ENCODE measurements around the gene ATP13A5. TPM values are rescaled to one million over a fixed set of nuclear protein-coding genes. Genes with fewer than 3 reads are reported as not detected.

The ATP13A5 gene
- total RNA-seq, 4 donors from 2014 or later: 1.4 TPM; not detected in 3

- TF ChIP-seq, protein P1, sequence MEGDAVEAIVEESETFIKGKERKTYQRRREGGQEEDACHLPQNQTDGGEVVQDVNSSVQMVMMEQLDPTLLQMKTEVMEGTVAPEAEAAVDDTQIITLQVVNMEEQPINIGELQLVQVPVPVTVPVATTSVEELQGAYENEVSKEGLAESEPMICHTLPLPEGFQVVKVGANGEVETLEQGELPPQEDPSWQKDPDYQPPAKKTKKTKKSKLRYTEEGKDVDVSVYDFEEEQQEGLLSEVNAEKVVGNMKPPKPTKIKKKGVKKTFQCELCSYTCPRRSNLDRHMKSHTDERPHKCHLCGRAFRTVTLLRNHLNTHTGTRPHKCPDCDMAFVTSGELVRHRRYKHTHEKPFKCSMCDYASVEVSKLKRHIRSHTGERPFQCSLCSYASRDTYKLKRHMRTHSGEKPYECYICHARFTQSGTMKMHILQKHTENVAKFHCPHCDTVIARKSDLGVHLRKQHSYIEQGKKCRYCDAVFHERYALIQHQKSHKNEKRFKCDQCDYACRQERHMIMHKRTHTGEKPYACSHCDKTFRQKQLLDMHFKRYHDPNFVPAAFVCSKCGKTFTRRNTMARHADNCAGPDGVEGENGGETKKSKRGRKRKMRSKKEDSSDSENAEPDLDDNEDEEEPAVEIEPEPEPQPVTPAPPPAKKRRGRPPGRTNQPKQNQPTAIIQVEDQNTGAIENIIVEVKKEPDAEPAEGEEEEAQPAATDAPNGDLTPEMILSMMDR (IDR thresholded peaks at IDR 0.05): no peak
- TF ChIP-seq EP300 (IDR thresholded peaks at IDR 0.05): no peak
- no peak for TF ChIP-seq POLR2A (IDR thresholded peaks at IDR 0.05)
- TF ChIP-seq POLR2AphosphoS5 (IDR thresholded peaks at IDR 0.05): no peak
- WGBS, 2 donors (ENCODE audit: low coverage in 1 of 2): 60 to 96% methylated on average over 2 of the region's 3 CpGs
- no peak for ATAC-seq
Measured at GRCh38 chr3:193314161-193314560, 64.4 kb downstream of the ATP13A5 start.

DNA sequence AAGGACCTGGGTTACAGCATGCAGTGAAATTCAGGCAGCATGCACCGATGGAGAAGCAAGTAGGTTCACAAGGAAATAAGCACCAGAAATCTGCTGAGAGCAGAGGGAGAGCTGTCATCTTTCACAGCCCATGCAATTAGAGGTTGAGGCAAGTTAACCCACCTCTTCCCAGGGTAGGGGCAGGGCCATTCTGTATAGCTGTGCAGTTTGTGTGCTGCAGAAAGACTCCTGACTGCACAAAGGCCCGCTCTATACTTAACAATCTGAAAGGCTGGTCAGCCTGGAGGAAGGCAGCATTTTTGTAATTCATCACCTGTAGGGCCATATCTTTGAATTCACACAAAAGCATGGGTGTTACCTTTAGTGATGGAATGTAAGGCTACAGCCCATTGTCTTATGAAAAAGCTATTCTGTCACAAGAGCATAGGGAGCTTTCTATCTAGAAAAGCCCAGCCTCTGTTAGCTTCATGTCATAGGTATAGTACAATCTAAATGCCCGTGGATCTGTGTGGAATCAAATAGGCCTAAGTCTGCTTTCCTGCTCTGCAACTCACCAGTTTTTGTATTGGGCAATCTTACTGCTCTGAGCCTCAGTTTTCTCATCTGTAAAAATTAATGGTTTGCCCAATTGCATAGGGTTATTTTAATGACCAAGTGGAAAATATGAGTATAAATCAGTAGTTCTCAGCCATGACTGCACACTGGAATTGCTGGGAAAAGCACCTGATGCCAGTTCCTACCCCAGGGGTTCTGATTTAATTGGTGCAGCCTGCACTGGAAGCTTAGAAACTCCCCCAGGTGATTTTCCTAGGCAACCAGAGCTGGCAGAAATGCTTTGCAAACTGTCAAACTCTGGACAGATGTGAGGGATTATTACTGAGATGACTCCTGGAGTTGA lies 65.2 kb downstream of the ATP13A5 start:
- WGBS, 2 donors (ENCODE audit: low coverage in 1 of 2): 50 to 93% methylated on average over 2 of the region's 3 CpGs
- Histone ChIP-seq H3K4me3 (no peak overlapping the region), H3K9me3 (no peaks in the 10 kb centered on the region), H3K4me1 (no peaks in the 10 kb centered on the region), H3K27me3 (no peaks in the 10 kb centered on the region), H3K27ac (no peak overlapping the region), H3K36me3 (no peaks in the 10 kb centered on the region)
- ATAC-seq: no peak
- TF ChIP-seq, protein P1 (IDR thresholded peaks at IDR 0.05): no peak
- no peak for TF ChIP-seq EP300 (IDR thresholded peaks at IDR 0.05)
- no peak for TF ChIP-seq POLR2A (IDR thresholded peaks at IDR 0.05)
- no peak for TF ChIP-seq POLR2AphosphoS5 (IDR thresholded peaks at IDR 0.05)

More at GRCh38 chr3:193314161-193314560, 64.4 kb downstream of the ATP13A5 start:
- Histone ChIP-seq H3K27ac (no peak overlapping the region), H3K4me1 (no peaks in the 10 kb centered on the region), H3K27me3 (no peaks in the 10 kb centered on the region), H3K4me3 (no peak overlapping the region), H3K9me3 (no peaks in the 10 kb centered on the region), H3K36me3 (no peaks in the 10 kb centered on the region)

DNA sequence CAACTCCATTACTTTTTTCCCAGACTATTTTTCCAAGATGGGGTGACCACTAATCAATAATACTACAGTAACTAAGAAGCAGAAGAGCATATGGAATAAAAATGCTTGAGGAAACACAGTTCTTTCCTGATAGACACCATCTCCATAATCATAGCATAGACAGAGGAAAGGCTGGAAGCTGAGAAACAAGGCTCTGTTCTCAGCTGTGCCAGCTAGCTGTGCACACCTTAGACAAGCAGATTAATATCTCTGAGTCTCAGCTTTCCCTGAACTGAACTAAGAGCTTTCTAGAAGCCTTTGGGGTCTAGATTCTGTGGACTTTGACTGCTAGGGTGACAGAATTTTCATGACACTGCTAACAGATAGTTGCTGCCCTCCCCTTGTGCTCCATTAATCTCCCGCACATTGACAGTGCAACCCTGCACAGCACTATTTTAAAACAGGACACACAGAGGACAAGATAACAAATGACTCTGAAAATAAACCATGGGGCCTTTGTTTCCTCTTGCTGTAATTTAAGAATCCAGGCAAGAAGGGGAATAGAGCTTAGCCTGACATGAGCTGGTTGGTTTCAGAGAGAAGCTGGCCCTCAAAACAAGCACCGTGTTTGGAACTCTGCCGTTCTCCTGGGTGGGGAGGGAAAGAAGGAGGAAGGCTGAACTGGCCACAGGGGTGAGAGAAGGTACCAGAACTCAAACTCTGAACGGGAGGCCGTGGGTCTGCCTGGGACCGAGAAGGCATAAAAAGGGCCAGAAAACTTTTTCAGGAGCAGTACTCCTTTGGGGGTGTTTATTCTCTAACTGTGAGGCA lies 67.4 kb downstream of the ATP13A5 start:
- no peak for ATAC-seq
- TF ChIP-seq EP300 (IDR thresholded peaks at IDR 0.05): no peak
- TF ChIP-seq, protein P1 (IDR thresholded peaks at IDR 0.05): no peak
- no peak for TF ChIP-seq POLR2A (IDR thresholded peaks at IDR 0.05)
- no peak for TF ChIP-seq POLR2AphosphoS5 (IDR thresholded peaks at IDR 0.05)
- no peaks in the 10 kb centered on the region for H3K36me3 ChIP-seq
- H3K9me3 ChIP-seq: no peaks in the 10 kb centered on the region
- no peaks in the 10 kb centered on the region for H3K4me1 ChIP-seq
- no peak overlapping the region for H3K4me3 ChIP-seq
- 0 to 31% methylated on average over 2 to 6 of the region's 6 CpGs for WGBS, 2 donors (ENCODE audit: low coverage in 1 of 2)
- H3K27ac ChIP-seq: no peak overlapping the region
- no peaks in the 10 kb centered on the region for H3K27me3 ChIP-seq

DNA sequence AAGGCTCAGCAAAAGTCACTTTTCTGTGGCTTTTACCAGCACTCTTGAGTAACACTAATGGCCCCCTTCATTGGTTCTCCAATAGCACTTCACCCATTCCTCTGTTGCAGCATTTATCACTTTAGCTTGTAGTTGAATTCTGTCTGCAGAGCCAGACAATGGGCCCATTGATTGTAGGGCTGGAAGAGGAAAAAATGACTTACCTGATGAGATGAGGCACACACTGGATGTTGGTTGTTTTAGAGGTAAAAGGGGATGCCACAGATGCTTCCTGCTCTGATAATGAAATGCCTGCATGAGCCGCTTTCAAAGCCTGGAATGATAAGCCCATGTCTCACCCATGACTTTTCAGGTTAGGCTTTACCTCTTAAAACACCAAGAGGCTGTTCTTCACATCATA lies 73.2 kb downstream of the ATP13A5 start:
- Histone ChIP-seq H3K9me3 (no peaks in the 10 kb centered on the region), H3K27ac (no peak overlapping the region), H3K4me1 (no peaks in the 10 kb centered on the region), H3K27me3 (no peaks in the 10 kb centered on the region), H3K4me3 (no peak overlapping the region), H3K36me3 (no peaks in the 10 kb centered on the region)
- TF ChIP-seq POLR2AphosphoS5 (IDR thresholded peaks at IDR 0.05): no peak
- no peak for ATAC-seq
- WGBS, 2 donors (ENCODE audit: low coverage in 1 of 2): 100% methylated on average over 1 of the region's 1 CpG; no CpG with 5 or more reads in 1 of the 2 donors

DNA sequence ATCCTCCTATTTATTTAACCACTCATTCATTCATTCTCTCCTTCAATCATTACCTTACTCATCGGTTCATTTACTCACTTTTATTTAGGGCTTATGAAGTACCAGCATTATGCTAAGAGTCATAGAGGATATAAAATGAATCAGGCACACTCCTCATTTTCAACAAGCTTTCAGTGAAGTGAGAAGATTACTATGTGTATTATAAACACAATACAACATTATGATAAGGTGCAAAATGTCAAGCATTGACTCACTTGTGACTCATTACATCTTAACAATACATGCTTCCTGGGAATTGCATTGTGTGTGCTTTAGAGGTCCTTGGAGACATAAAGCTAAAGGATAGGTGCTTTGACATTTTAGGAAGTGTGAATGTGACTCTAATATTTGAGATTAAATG lies 77.1 kb downstream of the ATP13A5 start:
- Histone ChIP-seq H3K4me3 (no peak overlapping the region), H3K27ac (no peak overlapping the region), H3K4me1 (no peaks in the 10 kb centered on the region), H3K27me3 (no peaks in the 10 kb centered on the region), H3K36me3 (no peaks in the 10 kb centered on the region), H3K9me3 (no peaks in the 10 kb centered on the region)
- TF ChIP-seq, protein P1 (IDR thresholded peaks at IDR 0.05): no peak
- TF ChIP-seq EP300 (IDR thresholded peaks at IDR 0.05): no peak
- TF ChIP-seq POLR2AphosphoS5 (IDR thresholded peaks at IDR 0.05): no peak
- no peak for TF ChIP-seq POLR2A (IDR thresholded peaks at IDR 0.05)
- no peak for ATAC-seq
- 38 to 43% methylated on average over 1 of the region's 1 CpG for WGBS, 2 donors (ENCODE audit: low coverage in 1 of 2)
